Muscle of leg (tissue), 11 donors: ENCODE results near the gene IGF2R. TPM values are rescaled to one million over a fixed set of nuclear protein-coding genes. Genes with fewer than 3 reads are reported as not detected.

Source experiments
- DNase-seq: peaks from one replicate; pipeline ENCODE4 v3.0.0; 2013
- H3K27ac ChIP-seq: one replicate; pipeline ENCODE4 v1.5.1; 2013; ENCODE audit warnings: mild to moderate bottlenecking, low read length, control low read depth
- H3K27me3 ChIP-seq: one replicate; pipeline ENCODE4 v1.6.1; 2013; ENCODE audit warnings: low read length; ENCODE audit not compliant: control insufficient read depth, insufficient read depth
- H3K36me3 ChIP-seq: one replicate; pipeline ENCODE4 v1.6.1; 2013; ENCODE audit warnings: low read length; ENCODE audit not compliant: control insufficient read depth, insufficient read depth
- H3K4me1 ChIP-seq: one replicate; pipeline ENCODE4 v1.6.1; 2013; ENCODE audit warnings: low read length; ENCODE audit not compliant: control insufficient read depth, insufficient read depth
- H3K4me3 ChIP-seq: one replicate; pipeline ENCODE4 v1.5.1; 2013; ENCODE audit warnings: low read length, control low read depth
- H3K9me3 ChIP-seq: replicated peaks from 2 replicates; pipeline ENCODE4 v1.6.1; 2013; ENCODE audit warnings: low read depth, low read length; ENCODE audit not compliant: control insufficient read depth
- WGBS: methylation state at CpG from one replicate; pipeline ENCODE4 v1.1.5; 2013; ENCODE audit warnings: missing lambda C conversion rate; ENCODE audit not compliant: insufficient coverage; 5-methylcytosine and 5-hydroxymethylcytosine counted together
- polyA plus RNA-seq, 8 donors: library from polyadenylated mRNA; unstranded; fragments of 120-200 nt; gene quantifications; one replicate each; pipeline versions ENCODE4 v1.2.1 to v1.2.3, GENCODE V29; 2013; ENCODE audit warnings: inconsistent platforms in 1 of 8, low replicate concordance in 1 of 8; ENCODE audit not compliant: insufficient read length in 8 of 8, insufficient read depth in 1 of 8
- total RNA-seq: library from RNA; stranded (reverse); fragments of 120-200 nt; gene quantifications from one replicate; pipeline ENCODE4 v1.2.4, GENCODE V29; 2013

Gene IGF2R
- total and polyA plus RNA-seq, 9 donors = 66.6 to 133 (median 123) TPM

- Histone ChIP-seq H3K27ac (no peak overlapping the region), H3K4me1 (no peaks in the 10 kb centered on the region), H3K4me3 (no peak overlapping the region), H3K9me3 (no peaks in the 10 kb centered on the region), H3K36me3 (peaks cover 8% of the 10 kb centered on the region), H3K27me3 (no peaks in the 10 kb centered on the region)
- no peak for DNase-seq
- WGBS = 75% methylated on average over 8 of the region's 8 CpGs
These were observed 173.3 kb downstream of the IGF2R start for GRCh38 chr6:160142115-160142715.

DNA sequence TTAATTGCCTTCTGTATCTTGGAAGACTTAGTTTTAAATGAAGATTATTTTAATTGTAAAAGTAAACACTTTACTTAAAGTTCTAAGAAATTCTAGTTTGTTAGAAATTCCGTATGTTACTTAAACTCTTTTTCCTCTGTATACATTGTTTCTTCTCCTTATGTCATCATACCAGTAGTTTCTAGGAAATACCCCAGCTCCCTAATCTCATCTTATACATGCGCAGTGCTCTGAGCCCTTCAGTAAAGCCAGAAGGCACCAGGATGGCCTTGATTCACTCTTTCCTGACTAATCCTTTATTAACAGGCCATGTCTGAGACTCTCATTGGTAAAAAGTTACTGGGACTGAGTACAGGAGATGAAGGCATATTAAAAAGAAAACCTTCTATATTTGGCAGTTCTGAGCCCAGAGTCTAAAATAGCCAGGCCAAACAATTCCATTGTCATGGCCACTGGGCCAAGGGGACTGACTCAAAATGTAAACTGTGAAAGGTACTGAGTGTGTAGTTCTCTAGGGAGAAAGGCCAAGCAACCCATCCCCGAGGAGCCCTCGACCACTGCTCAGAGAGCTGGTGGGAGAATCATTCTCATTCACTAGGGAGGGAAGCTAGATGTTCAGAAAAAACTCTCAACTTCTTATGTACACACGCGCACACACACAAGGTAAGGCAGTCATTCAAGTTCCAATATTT is 177.7 kb downstream of the IGF2R start:
- Histone ChIP-seq H3K36me3 (peaks cover 8% of the 10 kb centered on the region), H3K4me1 (no peaks in the 10 kb centered on the region), H3K4me3 (no peak overlapping the region), H3K27ac (no peak overlapping the region), H3K9me3 (no peaks in the 10 kb centered on the region), H3K27me3 (no peaks in the 10 kb centered on the region)
- DNase-seq = no peak
- no CpG with 5 or more reads among the region's 6 CpGs for WGBS

- H3K27ac ChIP-seq = no peak overlapping the region
- peaks cover 8% of the 10 kb centered on the region for H3K36me3 ChIP-seq
- H3K9me3 ChIP-seq = no peaks in the 10 kb centered on the region
- DNase-seq = no peak
- 55% methylated on average over 2 of the region's 3 CpGs for WGBS
- H3K4me3 ChIP-seq = no peak overlapping the region
- no peaks in the 10 kb centered on the region for H3K4me1 ChIP-seq
- H3K27me3 ChIP-seq = no peaks in the 10 kb centered on the region
These were observed 178.3 kb downstream of the IGF2R start for GRCh38 chr6:160147146-160147536.

GRCh38 chr6:160154471-160154870 is 185.6 kb downstream of the IGF2R start:
- H3K9me3 ChIP-seq = no peaks in the 10 kb centered on the region
- no peaks in the 10 kb centered on the region for H3K27me3 ChIP-seq
- DNase-seq = no peak
- no peak overlapping the region for H3K4me3 ChIP-seq
- peaks cover 7% of the 10 kb centered on the region for H3K36me3 ChIP-seq
- no peaks in the 10 kb centered on the region for H3K4me1 ChIP-seq
- no peak overlapping the region for H3K27ac ChIP-seq
- WGBS = no CpG with 5 or more reads among the region's 3 CpGs

GRCh38 chr6:160156842-160157241 is 188.0 kb downstream of the IGF2R start:
- Histone ChIP-seq H3K9me3 (no peaks in the 10 kb centered on the region), H3K27ac (no peak overlapping the region), H3K27me3 (no peaks in the 10 kb centered on the region), H3K36me3 (peaks cover 7% of the 10 kb centered on the region), H3K4me1 (no peaks in the 10 kb centered on the region), H3K4me3 (no peak overlapping the region)
- no CpG with 5 or more reads among the region's 1 CpG for WGBS
- DNase-seq = no peak

DNA sequence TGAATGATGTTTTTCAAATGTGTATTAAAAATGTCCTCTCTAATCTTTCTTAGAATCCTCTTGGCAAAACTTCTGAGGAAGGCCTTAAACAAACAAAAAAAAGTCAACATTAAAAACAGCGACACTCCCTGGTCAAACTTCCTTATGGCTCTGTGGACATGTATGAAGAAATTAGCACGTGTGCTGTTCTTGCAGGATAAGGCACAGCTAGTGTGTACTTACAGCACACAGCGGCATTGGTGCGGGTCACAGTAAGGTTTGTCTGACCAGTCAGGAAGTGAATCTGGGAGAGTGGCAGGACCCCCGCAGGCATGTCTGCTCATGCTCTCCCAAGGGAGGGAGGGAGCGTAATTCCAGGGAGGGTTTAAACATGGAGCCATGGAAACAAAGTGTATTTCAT is 191.6 kb downstream of the IGF2R start:
- Histone ChIP-seq H3K4me1 (no peaks in the 10 kb centered on the region), H3K9me3 (no peaks in the 10 kb centered on the region), H3K27ac (no peak overlapping the region), H3K4me3 (no peak overlapping the region), H3K27me3 (no peaks in the 10 kb centered on the region), H3K36me3 (no peaks in the 10 kb centered on the region)
- no peak for DNase-seq
- WGBS = 53% methylated on average over 4 of the region's 6 CpGs

Other genes starting within 250 kb of the IGF2R start
- 66.0 TPM for gene WTAP, start 241.6 kb upstream of the IGF2R start, total RNA-seq
- gene WTAP, start 241.6 kb upstream of the IGF2R start, polyA plus RNA-seq = 10 to 100 TPM; 61.4 to 80.3 (median 72.9) TPM
- 14.4 TPM for gene ACAT2, start 207.0 kb upstream of the IGF2R start, total RNA-seq
- gene ACAT2, start 207.0 kb upstream of the IGF2R start, polyA plus RNA-seq = 10 to 100 TPM; 16.1 to 26.5 (median 20.2) TPM
- gene TCP1, start 179.5 kb upstream of the IGF2R start, total RNA-seq = 176 TPM
- gene TCP1, start 179.5 kb upstream of the IGF2R start, polyA plus RNA-seq = 100 to 1,000 TPM; 196 to 229 (median 213) TPM
- 76.2 TPM for gene MRPL18, start 178.6 kb upstream of the IGF2R start, total RNA-seq
- 10 to 100 TPM; 66.7 to 80.2 (median 74.5) TPM for gene MRPL18, start 178.6 kb upstream of the IGF2R start, polyA plus RNA-seq
- gene PNLDC1, start 168.8 kb upstream of the IGF2R start, total RNA-seq = 0.22 TPM
- under 1 TPM; 0.19 to 0.49 (median 0.27) TPM for gene PNLDC1, start 168.8 kb upstream of the IGF2R start, polyA plus RNA-seq
- gene MAS1, start 78.1 kb upstream of the IGF2R start, total RNA-seq = 0.09 TPM
- gene MAS1, start 78.1 kb upstream of the IGF2R start, polyA plus RNA-seq = under 1 TPM; 0.14 to 0.87 (median 0.46) TPM
- 1.2 TPM for gene SLC22A1, start 152.7 kb downstream of the IGF2R start, total RNA-seq
- gene SLC22A1, start 152.7 kb downstream of the IGF2R start, polyA plus RNA-seq = 1 to 10 TPM in 1 of 8 donors, under 1 TPM in 7; 0.13 to 1.2 (median 0.50) TPM